Right forelimb (tissue), 1 donor: ENCODE data around the gene GPR42.
"Not testable (repeated sequence)": the region's sequence is repeated elsewhere in the genome, so short reads cannot be mapped to it uniquely, and the experiment has no call there.

Experiments
- DNase-seq: peaks from one replicate; pipeline ENCODE4 v3.0.0-alpha.2; 2018

GPR42 gene

GRCh38 chr19:35347171-35347929 lies 23.5 kb upstream of the GPR42 start, which contains the start of gene FFAR1:
Gene FFAR1, plus strand, starts transcription at chr19:35347902. Its CDS starts 3,650 bp downstream, at chr19:35351552.
- DNase-seq, result no peak

- DNase-seq, result no peak
These were observed 23.0 kb upstream of the GPR42 start for GRCh38 chr19:35347930-35348298.

- no peak for DNase-seq
These were observed 21.8 kb upstream of the GPR42 start for GRCh38 chr19:35348911-35349611.

GRCh38 chr19:35349614-35350521 lies 21.0 kb upstream of the GPR42 start:
- DNase-seq, result no peak

- no peak for DNase-seq
These were observed 20.3 kb upstream of the GPR42 start for GRCh38 chr19:35350591-35350990.

- no peak for DNase-seq
These were observed 19.3 kb upstream of the GPR42 start for GRCh38 chr19:35351411-35352176.

GRCh38 chr19:35352177-35352447 lies 18.8 kb upstream of the GPR42 start:
- no peak for DNase-seq

- DNase-seq, result peak; percentile 78
These were observed 18.2 kb upstream of the GPR42 start for GRCh38 chr19:35352448-35353304.

GRCh38 chr19:35353635-35354034 lies 17.2 kb upstream of the GPR42 start:
- DNase-seq, result no peak

GRCh38 chr19:35354898-35355297 lies 16.0 kb upstream of the GPR42 start:
- DNase-seq, result no peak

GRCh38 chr19:35355791-35356460 lies 14.9 kb upstream of the GPR42 start:
- DNase-seq, result no peak

- no peak for DNase-seq
These were observed 12.8 kb upstream of the GPR42 start, which contains the start of gene FFAR3 for GRCh38 chr19:35357867-35358573. Gene FFAR3, plus strand, starts transcription at chr19:35358460. Its CDS starts 431 bp downstream, at chr19:35358891.

- DNase-seq, result not testable (repeated sequence)
These were observed 12.0 kb upstream of the GPR42 start for GRCh38 chr19:35358834-35359233.

- DNase-seq, result not testable (repeated sequence)
These were observed 11.5 kb upstream of the GPR42 start for GRCh38 chr19:35359395-35359794.

- DNase-seq, result not testable (repeated sequence)
These were observed 10.8 kb upstream of the GPR42 start for GRCh38 chr19:35360081-35360480.

GRCh38 chr19:35360880-35361420 lies 9.9 kb upstream of the GPR42 start:
- DNase-seq, result no peak

GRCh38 chr19:35362261-35363000 lies 8.4 kb upstream of the GPR42 start:
- DNase-seq, result no peak

GRCh38 chr19:35363001-35363590 lies 7.8 kb upstream of the GPR42 start:
- no peak for DNase-seq
